ENCODE data around the gene FEV.

- no peak for TF ChIP-seq EZH2 (IDR thresholded peaks at IDR 0.05; ENCODE audit: low read length, missing control alignments)
- no peak for TF ChIP-seq CTCF (conservative IDR thresholded peaks at IDR 0.05 in 1 of 2, IDR thresholded peaks at IDR 0.05 in 1 of 2; ENCODE audit: low read depth in 1 of 2, low read length in 2 of 2)
Observed at GRCh38 chr2:219016721-219017120, 31.7 kb upstream of the FEV start.
